ENCODE results near the gene AGK.

Gene AGK, protein sequence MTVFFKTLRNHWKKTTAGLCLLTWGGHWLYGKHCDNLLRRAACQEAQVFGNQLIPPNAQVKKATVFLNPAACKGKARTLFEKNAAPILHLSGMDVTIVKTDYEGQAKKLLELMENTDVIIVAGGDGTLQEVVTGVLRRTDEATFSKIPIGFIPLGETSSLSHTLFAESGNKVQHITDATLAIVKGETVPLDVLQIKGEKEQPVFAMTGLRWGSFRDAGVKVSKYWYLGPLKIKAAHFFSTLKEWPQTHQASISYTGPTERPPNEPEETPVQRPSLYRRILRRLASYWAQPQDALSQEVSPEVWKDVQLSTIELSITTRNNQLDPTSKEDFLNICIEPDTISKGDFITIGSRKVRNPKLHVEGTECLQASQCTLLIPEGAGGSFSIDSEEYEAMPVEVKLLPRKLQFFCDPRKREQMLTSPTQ

GRCh38 chr7:141551094-141551781 lies at the start of gene AGK:
TSS of gene AGK (plus strand) at chr7:141551410. CDS start at chr7:141555467, 4,057 bp downstream.
- in situ Hi-C loops (cut with MboI; ENCODE audit: low sequenced_read_pairs): no loop called here

GRCh38 chr7:141501451-141501850 lies 49.8 kb upstream of the AGK start:
- in situ Hi-C loops (cut with MboI; ENCODE audit: low sequenced_read_pairs): no loop called here

- in situ Hi-C loops (cut with MboI; ENCODE audit: low sequenced_read_pairs): no loop called here
These were observed 39.9 kb upstream of the AGK start for GRCh38 chr7:141511316-141511675.

- in situ Hi-C loops (cut with MboI; ENCODE audit: low sequenced_read_pairs): no loop called here
These were observed 39.4 kb upstream of the AGK start for GRCh38 chr7:141511676-141512396.

GRCh38 chr7:141512597-141512996 lies 38.6 kb upstream of the AGK start:
- in situ Hi-C loops (cut with MboI; ENCODE audit: low sequenced_read_pairs): no loop called here

DNA sequence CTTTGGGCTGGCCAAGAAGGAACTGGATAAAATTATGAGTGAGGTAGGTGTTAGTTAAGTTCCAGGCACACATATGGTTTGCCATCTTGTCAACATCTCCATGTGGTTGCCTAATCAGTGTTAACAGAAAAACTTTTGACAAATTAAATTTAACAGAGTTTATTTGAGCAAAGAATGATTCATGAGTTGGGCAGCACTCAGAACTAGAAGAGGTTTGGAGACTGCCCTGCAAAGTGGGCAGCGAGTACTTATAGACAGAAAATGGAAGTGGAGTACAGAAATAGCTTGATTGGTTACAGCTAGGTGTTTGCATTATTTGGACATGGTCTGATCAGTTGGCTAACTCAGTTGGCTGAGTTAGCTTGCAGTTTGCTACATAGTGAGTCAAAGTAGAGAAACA lies 37.5 kb upstream of the AGK start:
- in situ Hi-C loops (cut with MboI; ENCODE audit: low sequenced_read_pairs): no loop called here

DNA sequence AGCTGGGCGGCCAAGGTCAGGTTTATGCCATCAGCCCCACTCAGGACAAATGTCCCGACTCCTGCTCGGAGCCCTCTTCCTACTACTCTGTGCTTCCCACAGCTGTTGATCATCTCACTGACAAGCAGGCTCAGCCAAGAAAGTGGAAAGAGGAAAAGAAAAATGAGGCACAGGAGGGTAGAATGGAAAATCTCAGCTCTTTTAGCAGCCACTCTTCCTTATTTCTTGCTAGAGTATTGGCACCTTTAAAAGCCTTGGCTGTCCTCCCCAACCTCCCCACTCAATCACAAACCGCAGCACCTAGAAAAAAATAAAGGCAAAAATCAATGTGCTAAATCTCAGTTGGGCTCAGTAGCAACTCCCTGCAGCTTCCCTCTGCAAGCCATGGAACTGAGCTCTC lies 35.3 kb upstream of the AGK start:
- in situ Hi-C loops (cut with MboI; ENCODE audit: low sequenced_read_pairs): no loop called here

DNA sequence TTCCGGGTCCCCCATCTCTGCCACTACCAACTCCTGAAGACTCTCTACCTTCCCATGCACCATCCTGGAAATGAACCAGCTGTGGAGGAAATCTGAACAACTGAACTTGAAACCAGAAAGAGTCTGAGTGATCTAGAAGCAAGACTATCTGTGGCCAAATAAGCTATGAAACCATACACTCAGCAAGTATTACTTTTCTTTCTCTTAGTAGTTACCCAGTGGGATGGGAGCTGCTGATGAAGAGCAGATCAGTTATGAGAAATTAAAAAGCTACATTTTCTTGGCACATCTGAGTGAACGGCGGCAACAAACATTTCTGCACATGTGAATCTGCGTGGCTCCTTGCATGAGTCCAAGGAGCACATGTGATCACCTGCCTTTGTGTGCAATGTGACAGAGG lies 31.6 kb upstream of the AGK start:
- in situ Hi-C loops (cut with MboI; ENCODE audit: low sequenced_read_pairs): no loop called here

DNA sequence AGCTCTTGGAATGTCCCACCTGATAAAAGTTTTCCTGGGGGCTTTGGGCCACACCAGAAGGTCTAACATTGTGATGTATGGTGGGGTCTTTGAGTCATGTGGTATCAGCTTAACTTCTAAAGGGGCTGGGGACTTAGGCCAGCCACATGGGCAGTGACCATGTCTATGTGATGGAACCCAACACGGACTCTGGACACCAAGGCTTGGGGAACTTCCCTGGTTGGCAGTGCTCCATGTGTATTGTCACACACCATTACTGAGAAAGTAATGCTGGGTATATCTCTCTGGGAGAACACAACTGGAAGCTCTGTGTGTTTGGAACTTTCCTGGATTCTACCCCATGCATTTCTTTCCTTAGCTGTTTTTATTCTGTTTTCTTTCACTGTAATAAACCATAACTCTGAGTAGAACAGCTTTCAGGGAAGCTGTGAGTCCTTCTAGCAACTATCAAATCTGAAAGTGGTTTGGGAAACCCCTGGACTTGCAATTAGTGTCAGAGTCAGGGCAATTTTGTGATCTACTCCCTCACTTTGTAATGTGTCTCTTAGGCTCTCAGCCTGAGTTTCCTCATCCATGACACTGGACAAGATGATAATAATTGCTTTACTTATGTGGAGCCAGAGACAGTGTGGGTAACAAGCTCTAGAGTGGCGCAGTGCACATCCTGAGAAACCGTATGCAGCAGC lies 28.4 kb upstream of the AGK start:
- in situ Hi-C loops (cut with MboI; ENCODE audit: low sequenced_read_pairs): no loop called here

- in situ Hi-C loops (cut with MboI; ENCODE audit: low sequenced_read_pairs): no loop called here
These were observed 25.2 kb upstream of the AGK start for GRCh38 chr7:141525973-141526514.

DNA sequence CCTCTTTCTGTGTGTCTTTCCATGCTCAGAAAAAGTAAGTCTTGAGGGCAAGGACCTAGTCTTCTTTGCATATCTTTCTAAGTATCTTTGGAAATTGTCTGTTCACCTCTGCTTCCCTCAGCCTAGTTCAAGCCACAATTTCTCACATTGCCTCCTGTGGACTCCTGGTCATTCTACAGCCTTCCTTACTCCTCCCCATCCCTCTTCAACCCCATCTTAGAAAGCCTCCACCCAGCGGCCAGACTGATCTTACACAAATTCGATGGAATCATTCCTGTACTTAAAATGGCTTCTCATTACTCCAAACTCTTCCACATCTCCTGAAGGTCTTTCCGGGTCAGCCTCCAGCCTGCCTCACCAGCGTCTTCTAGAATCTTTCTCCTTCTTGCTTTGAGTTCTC lies 24.1 kb upstream of the AGK start:
- in situ Hi-C loops (cut with MboI; ENCODE audit: low sequenced_read_pairs): no loop called here

GRCh38 chr7:141528399-141528798 lies 22.8 kb upstream of the AGK start:
- in situ Hi-C loops (cut with MboI; ENCODE audit: low sequenced_read_pairs): no loop called here

DNA sequence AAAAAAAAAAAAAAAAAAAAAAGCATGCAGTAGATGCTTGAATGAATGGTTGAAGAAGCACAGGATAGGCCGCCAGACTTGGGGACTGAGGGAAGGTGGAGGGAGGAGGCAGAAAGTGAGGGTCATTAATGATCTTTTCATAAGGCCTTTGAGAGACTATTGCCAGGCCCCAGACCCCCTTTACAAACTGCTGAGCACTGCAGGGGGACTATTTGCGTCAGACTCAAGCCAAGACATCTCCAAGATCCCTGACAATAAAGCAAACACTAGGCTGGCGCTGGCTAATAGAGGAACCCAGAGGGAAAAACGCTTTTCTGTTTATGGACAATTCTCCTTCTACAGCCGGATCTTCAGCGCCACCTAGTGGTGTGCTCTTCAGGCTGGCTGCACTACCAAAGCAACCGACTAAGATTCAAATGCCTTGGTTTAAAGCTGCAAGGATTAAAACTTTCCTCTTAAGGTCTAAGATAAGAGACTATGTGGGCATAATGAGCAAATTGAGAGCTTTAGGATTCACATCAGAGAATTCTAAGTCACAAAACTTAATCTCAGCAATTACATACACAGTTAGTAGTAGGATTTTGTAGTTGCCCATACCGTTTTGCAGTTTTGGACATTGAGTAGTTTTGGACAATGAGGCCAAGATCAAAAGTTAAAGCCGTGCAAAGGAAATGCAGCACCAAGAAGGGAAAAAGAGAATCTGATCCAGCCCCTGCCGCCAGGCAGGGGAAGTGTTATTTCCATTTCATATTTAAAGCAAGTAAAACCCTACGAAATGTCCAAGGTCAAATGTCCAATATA lies 17.9 kb upstream of the AGK start:
- in situ Hi-C loops (cut with MboI; ENCODE audit: low sequenced_read_pairs): no loop called here

GRCh38 chr7:141534757-141535737 lies 16.2 kb upstream of the AGK start:
- in situ Hi-C loops (cut with MboI; ENCODE audit: low sequenced_read_pairs): no loop called here

DNA sequence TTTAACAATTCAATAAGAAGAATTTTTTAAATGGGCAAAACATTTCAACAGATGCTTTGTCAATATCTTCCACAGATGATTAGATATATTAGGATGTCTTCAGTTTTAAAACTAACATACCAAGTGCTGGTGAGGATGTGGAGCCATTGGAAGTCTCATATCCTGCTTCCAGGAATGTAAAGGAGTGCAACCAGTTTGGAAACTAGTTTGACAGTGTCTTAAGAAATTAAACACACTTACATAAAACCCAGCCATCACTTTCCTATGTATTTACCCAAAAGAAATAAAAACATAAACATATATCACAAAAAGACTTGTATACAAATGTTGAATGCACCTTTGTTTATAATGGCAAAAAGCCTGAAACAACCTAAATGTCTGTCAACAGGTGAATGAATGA lies 13.3 kb upstream of the AGK start:
- in situ Hi-C loops (cut with MboI; ENCODE audit: low sequenced_read_pairs): no loop called here

GRCh38 chr7:141541375-141541774 lies 9.8 kb upstream of the AGK start:
- in situ Hi-C loops (cut with MboI; ENCODE audit: low sequenced_read_pairs): no loop called here

- in situ Hi-C loops (cut with MboI; ENCODE audit: low sequenced_read_pairs): no loop called here
These were observed 6.4 kb upstream of the AGK start for GRCh38 chr7:141544831-141545230.

- in situ Hi-C loops (cut with MboI; ENCODE audit: low sequenced_read_pairs): no loop called here
These were observed 1.6 kb upstream of the AGK start for GRCh38 chr7:141549582-141549981.
